ENCODE measurements around the gene RRBP1.

RRBP1 gene

GRCh38 chr20:17565169-17565845 is 116.7 kb downstream of the RRBP1 start:
- DNase-seq, result no peak
